K562 (cell line): ENCODE measurements around the gene RPL10A. TPM values are rescaled to one million over a fixed set of nuclear protein-coding genes. Genes with fewer than 3 reads are reported as not detected.

Source experiments
- ATAC-seq: fragments of 200-7000 bp; cut with Tn5 transposase; 3 replicates; pipeline ENCODE4 v1.9.1; 2020; ENCODE audit warnings: moderate library complexity
- BruUV-seq: library from RNA; stranded (reverse); fragments of 400-500 nt; replicated peaks from 2 replicates; lab custom pipeline; 2021; lab: Mats Ljungman, UMichigan
- CTCF ChIA-PET: fragments of 300-600 bp; formaldehyde crosslinking; extraction: SDS; loops from one replicate; lab custom pipeline; 2021; ENCODE audit warnings: low intra/inter-chr PET ratio; lab: Yijun Ruan, JAX
- POLR2A ChIA-PET: fragments of 300-600, 350-650 bp; sonication (Branson Sonifier 250); formaldehyde crosslinking; extraction: SDS; loops from one replicate; lab custom pipeline; 2021; ENCODE audit warnings: antibody characterized with exemption, inconsistent platforms; lab: Yijun Ruan, JAX
- DNase-seq, 4 experiments: peaks; one replicate each; pipeline versions ENCODE4 v3.0.0 to v3.0.0-alpha.2; 2011 to 2018; ENCODE audit warnings: low spot score in 3 of 4, mixed read lengths in 3 of 4; ENCODE audit errors: extremely low read depth in 1 of 4
- FAIRE-seq: peaks from 2 replicates; lab custom pipeline; 2011; peaks lifted over from hg19 to GRCh38; lab: Jason Lieb, UNC
- H2AFZ ChIP-seq: 2 replicates; pipeline ENCODE4 v1.6.0; 2011; ENCODE audit warnings: low read depth, low read length, control low read depth, inconsistent platforms
- H3K27ac ChIP-seq: fragments of 200-600 bp; 3 replicates; pipeline ENCODE4 v1.8.0; 2011; ENCODE audit warnings: low read depth, mild to moderate bottlenecking, control low read depth, inconsistent platforms, low read length, moderate library complexity, mixed read lengths; ENCODE audit errors: extremely low read depth
- H3K27me3 ChIP-seq, 2 experiments: fragments of 300-600 bp in 1 of 2; 2 replicates in 1 of 2; 3 replicates in 1 of 2; pipeline versions ENCODE4 v1.6.0 to v1.8.0; 2011; ENCODE audit warnings: inconsistent platforms in 2 of 2, low read length in 2 of 2, mild to moderate bottlenecking in 1 of 2, mixed read lengths in 1 of 2, moderate library complexity in 1 of 2; ENCODE audit not compliant: control insufficient read depth in 2 of 2, insufficient read depth in 2 of 2
- H3K36me3 ChIP-seq: fragments of 300-600 bp; 3 replicates; pipeline ENCODE4 v1.8.0; 2011; ENCODE audit warnings: mild to moderate bottlenecking, low read length, inconsistent platforms; ENCODE audit not compliant: control insufficient read depth, insufficient read depth
- H3K4me1 ChIP-seq, 2 experiments: fragments of 200-600 bp in 1 of 2; replicated peaks in 1 of 2; 2 replicates in 1 of 2; 3 replicates in 1 of 2; pipeline versions ENCODE4 v1.5.1 to v1.8.0; 2011; ENCODE audit warnings: inconsistent platforms in 2 of 2, low read length in 2 of 2, mild to moderate bottlenecking in 1 of 2, mixed read lengths in 1 of 2, moderate library complexity in 1 of 2; ENCODE audit not compliant: control insufficient read depth in 2 of 2, insufficient read depth in 2 of 2
- H3K4me2 ChIP-seq: 2 replicates; pipeline ENCODE4 v1.6.1; 2011; ENCODE audit warnings: low read length, control low read depth, inconsistent platforms, mixed read lengths; ENCODE audit not compliant: insufficient read depth
- H3K4me3 ChIP-seq: fragments of 200-600 bp; sonication (generic), shearing (Covaris generic); 2 replicates; pipeline ENCODE4 v1.5.1; 2016; ENCODE audit warnings: control low read depth, inconsistent platforms
- H3K79me2 ChIP-seq: fragments of 200-600 bp; 3 replicates; pipeline ENCODE4 v1.8.0; 2011; ENCODE audit warnings: low read length, inconsistent platforms; ENCODE audit not compliant: control insufficient read depth, insufficient read depth
- H3K9ac ChIP-seq, 2 experiments: 2 replicates each; pipeline versions ENCODE4 v1.6.0 to v1.6.1; 2011; ENCODE audit warnings: low read depth in 2 of 2, low read length in 2 of 2, control low read depth in 1 of 2, inconsistent platforms in 1 of 2, mild to moderate bottlenecking in 1 of 2, mixed read lengths in 1 of 2; ENCODE audit not compliant: insufficient read depth in 1 of 2
- H3K9me1 ChIP-seq: one replicate; pipeline ENCODE4 v1.6.0; 2011; ENCODE audit warnings: inconsistent platforms, mild to moderate bottlenecking, low read length, moderate library complexity; ENCODE audit not compliant: control insufficient read depth, insufficient read depth
- H3K9me3 ChIP-seq: replicated peaks from 2 replicates; pipeline ENCODE4 v1.5.1; 2011; ENCODE audit warnings: low read depth, low read length, inconsistent platforms; ENCODE audit not compliant: control insufficient read depth, insufficient read depth
- H4K20me1 ChIP-seq: replicated peaks from 2 replicates; pipeline ENCODE4 v1.6.1; 2011; ENCODE audit warnings: low read length, inconsistent platforms, mixed read lengths; ENCODE audit not compliant: control insufficient read depth, insufficient read depth
- BRD4 ChIP-seq: fragments of 200-600 bp; sonication (generic); IDR thresholded peaks from 2 replicates; pipeline ENCODE4 v1.6.1; 2017; ENCODE audit warnings: inconsistent platforms
- BRD9 ChIP-seq: fragments of 450-650 bp; IDR thresholded peaks from 2 replicates; pipeline ENCODE4 v1.6.1; 2018; ENCODE audit warnings: low read depth; ENCODE audit not compliant: partially characterized antibody
- ETV6 ChIP-seq, 3 experiments: fragments of 150-350 bp in 1 of 3; sonication (generic) in 1 of 3; formaldehyde crosslinking in 1 of 3; IDR thresholded peaks; 2 replicates each; pipeline versions ENCODE4 v1.6.1 to v1.8.0; 2014 to 2022; ENCODE audit warnings: borderline replicate concordance in 2 of 3, low read depth in 2 of 3, antibody characterized with exemption in 1 of 3, low read length in 1 of 3, mild to moderate bottlenecking in 1 of 3, missing genetic modification reagents in 1 of 3
- POLR2G ChIP-seq: fragments of 200-400 bp; formaldehyde crosslinking; IDR thresholded peaks from 2 replicates; pipeline ENCODE4 v1.6.1; 2017; ENCODE audit warnings: low read depth, mild to moderate bottlenecking, antibody characterized with exemption, low read length, moderate library complexity
- PURB ChIP-seq: sonication (generic); formaldehyde crosslinking; IDR thresholded peaks from 2 replicates; pipeline ENCODE4 v1.9.0; 2021; ENCODE audit warnings: low read depth, mild to moderate bottlenecking, missing genetic modification reagents
- RBM14 ChIP-seq: fragments of 200-400 bp; formaldehyde crosslinking; IDR thresholded peaks from 2 replicates; pipeline ENCODE4 v1.6.1; 2018; ENCODE audit warnings: low read depth, mild to moderate bottlenecking, low read length, moderate library complexity, borderline replicate concordance; ENCODE audit not compliant: insufficient read depth
- SPI1 ChIP-seq: IDR thresholded peaks from 2 replicates; pipeline ENCODE4 v1.6.1; 2011; ENCODE audit warnings: low read depth, low read length, control low read depth, borderline replicate concordance
- ZKSCAN8 ChIP-seq: fragments of 200-800 bp; sonication (Bioruptor generic); IDR thresholded peaks from 2 replicates; pipeline ENCODE4 v1.6.1; 2016; ENCODE audit warnings: missing genetic modification characterization, missing compliant biosample characterization
- ZNF184 ChIP-seq: sonication (generic); formaldehyde crosslinking; IDR thresholded peaks from 2 replicates; pipeline ENCODE4 v1.5.0; 2020; ENCODE audit warnings: missing genetic modification reagents
- WGBS: fragments of 100-300 bp; shearing (Covaris generic); methylation state at CpG from one replicate; pipeline ENCODE4 v1.1.6; 2016; ENCODE audit warnings: low coverage, mixed read lengths; ENCODE audit not compliant: insufficient coverage; ENCODE audit errors: missing lambda C conversion rate; 5-methylcytosine and 5-hydroxymethylcytosine counted together
- in situ Hi-C: fragments of 300-500 bp; cut with MboI; formaldehyde crosslinking; loops from 4 replicates; pipeline ENCODE4 v1.15.0; 2018; ENCODE audit warnings: inconsistent platforms, mixed read lengths
- intact Hi-C: fragments of 100-400 bp; cut with micrococcal nuclease; formaldehyde crosslinking; loops from 2 replicates; pipeline ENCODE4 v1.14.2; 2022
- polyA plus RNA-seq, 8 experiments: library from polyadenylated mRNA; depleted of rRNA in 4 of 8; stranded (reverse) in 5 of 8; unstranded in 3 of 8; fragments of >200 nt; fragmentation: Nextera tagmentation in 2 of 8; fragmentation: Illumina TruSeq in 1 of 8; extraction: Ambion mirVana in 2 of 8; extraction: Trizol in 1 of 8; gene quantifications; 2 replicates each; pipeline versions ENCODE4 v1.2.1 to v1.2.3, GENCODE V29; 2011 to 2014; ENCODE audit warnings: inconsistent platforms in 1 of 8, missing spikeins in 1 of 8
- total RNA-seq, 7 experiments: library from RNA; depleted of rRNA in 6 of 7; stranded (reverse); fragments of >200 nt in 6 of 7; fragmentation: Illumina TruSeq in 2 of 7; extraction: Trizol in 2 of 7; gene quantifications; 2 replicates each; pipeline versions ENCODE4 v1.2.1 to v1.2.3, GENCODE V29; 2011 to 2021; ENCODE audit warnings: low replicate concordance in 1 of 7
- TF ChIP-seq, protein P1 (sequence below): sonication (generic); formaldehyde crosslinking; IDR thresholded peaks from 2 replicates; pipeline ENCODE4 v1.9.0; 2022; ENCODE audit warnings: mild to moderate bottlenecking, missing genetic modification reagents
- TF ChIP-seq, protein P2 (sequence below): fragments of 450-650 bp; IDR thresholded peaks from one replicate; pipeline ENCODE4 v1.6.1; 2018; ENCODE audit warnings: mild to moderate bottlenecking, moderate library complexity; ENCODE audit not compliant: partially characterized antibody

Gene RPL10A
- total and polyA plus RNA-seq, 9 of the 15 experiments (the other 6 are each of a cell fraction or from before 2014, with no cell fraction given) = 1,589 to 3,237 (median 2,116) TPM

DNA sequence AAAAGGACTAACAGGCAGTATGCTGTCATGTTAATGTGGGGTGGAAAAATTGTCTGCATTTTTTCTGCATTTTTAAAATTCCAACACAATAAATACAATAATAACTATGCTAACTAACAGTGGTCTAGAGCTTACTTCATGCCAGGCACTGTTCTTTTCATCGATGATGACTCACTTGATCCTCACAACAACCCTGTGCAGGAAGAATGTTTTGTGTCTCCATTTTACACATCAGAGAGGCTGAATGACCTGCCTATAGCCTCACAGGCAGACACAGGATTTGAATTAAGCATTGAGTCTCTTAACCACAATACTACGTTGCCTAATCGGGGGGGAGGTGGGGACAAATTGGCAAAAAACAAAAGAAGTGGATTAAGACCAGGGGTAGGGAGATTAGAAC is 42.9 kb upstream of the RPL10A start:
- no peaks in the 10 kb centered on the region for H3K79me2 ChIP-seq
- no peak for ATAC-seq
- 61% methylated on average over 3 of the region's 3 CpGs for WGBS
- no peak for TF ChIP-seq PURB (CRISPR knock-in tag)
- TF ChIP-seq ZNF184 (CRISPR knock-in tag) = no peak
- no peaks in the 10 kb centered on the region for H3K27me3 ChIP-seq
- no peak overlapping the region for H3K9ac ChIP-seq
- no peak overlapping the region for H3K27ac ChIP-seq
- peaks cover 15% of the 10 kb centered on the region; the same call in 1 of the 2 replicates for H3K9me3 ChIP-seq
- FAIRE-seq = no peak
- POLR2A ChIA-PET = no interaction called here
- H3K4me2 ChIP-seq = no peak overlapping the region
- H3K4me3 ChIP-seq = no peak overlapping the region
- no peak for DNase-seq
- no peak overlapping the region for H2AFZ ChIP-seq
- H3K36me3 ChIP-seq = peaks cover 10% of the 10 kb centered on the region; the same call in 2 of the 3 replicates
- in situ Hi-C loops (no loop called here), intact Hi-C loops (no loop called here)
- H4K20me1 ChIP-seq = no peaks in the 10 kb centered on the region
- H3K9me1 ChIP-seq = no peaks in the 10 kb centered on the region
- no TSS peak for BruUV-seq
- peaks cover 0 to 11% of the 10 kb centered on the region in 2 experiments; a peak in 2 of 5 replicates for H3K4me1 ChIP-seq
- CTCF ChIA-PET = no interaction called here

DNA sequence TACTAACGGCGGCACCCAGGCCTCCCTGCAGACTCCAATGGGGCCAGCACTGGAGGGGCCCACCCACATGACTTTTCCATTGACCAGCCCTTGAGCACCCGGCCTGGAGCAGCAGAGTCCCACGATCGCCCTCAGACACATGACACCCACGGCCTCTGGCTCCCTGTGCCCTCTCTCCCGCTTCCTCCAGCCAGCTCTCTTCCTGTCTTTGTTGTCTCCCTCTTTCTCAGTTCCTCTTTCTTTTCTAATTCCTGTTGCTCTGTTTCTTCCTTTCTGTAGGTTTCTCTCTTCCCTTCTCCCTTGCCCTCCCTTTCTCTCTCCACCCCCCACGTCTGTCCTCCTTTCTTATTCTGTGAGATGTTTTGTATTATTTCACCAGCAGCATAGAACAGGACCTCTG is 42.1 kb upstream of the RPL10A start:
- peaks cover 10% of the 10 kb centered on the region; the same call in 2 of the 3 replicates for H3K36me3 ChIP-seq
- H3K4me2 ChIP-seq = no peak overlapping the region
- peaks cover 16% of the 10 kb centered on the region; the same call in 1 of the 2 replicates for H3K9me3 ChIP-seq
- CTCF ChIA-PET = no interaction called here
- BruUV-seq = no TSS peak
- intact Hi-C loops (no loop called here), in situ Hi-C loops (no loop called here)
- H3K9ac ChIP-seq = no peak overlapping the region; a peak in 1 of 4 replicates
- ATAC-seq (no peak; the same call in 2 of the 3 replicates), FAIRE-seq (no peak), DNase-seq (no peak)
- no peak overlapping the region for H3K4me3 ChIP-seq
- H3K4me1 ChIP-seq = peaks cover 0 to 11% of the 10 kb centered on the region in 2 experiments; a peak in 2 of 5 replicates
- no peak overlapping the region for H2AFZ ChIP-seq
- no peaks in the 10 kb centered on the region for H3K27me3 ChIP-seq
- WGBS = 48% methylated on average over 8 of the region's 8 CpGs
- H3K79me2 ChIP-seq = no peaks in the 10 kb centered on the region
- POLR2A ChIA-PET = no interaction called here
- no peak overlapping the region for H3K27ac ChIP-seq
- no peaks in the 10 kb centered on the region for H3K9me1 ChIP-seq
- H4K20me1 ChIP-seq = no peaks in the 10 kb centered on the region
- TF ChIP-seq, protein P1, sequence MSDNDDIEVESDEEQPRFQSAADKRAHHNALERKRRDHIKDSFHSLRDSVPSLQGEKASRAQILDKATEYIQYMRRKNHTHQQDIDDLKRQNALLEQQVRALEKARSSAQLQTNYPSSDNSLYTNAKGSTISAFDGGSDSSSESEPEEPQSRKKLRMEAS (CRISPR knock-in tag) = no peak
- TF ChIP-seq BRD9 (no peak), BRD4 (no peak), ETV6 (IDR thresholded peaks at IDR 0.05; ENCODE audit: borderline replicate concordance in 1 of 2, low read depth in 2 of 2, low read length in 1 of 2) (no peak), ETV6 (CRISPR knock-in tag; IDR thresholded peaks at IDR 0.05; ENCODE audit: borderline replicate concordance) (no peak), POLR2G (peak; percentile 3; the same call in 1 of the 2 replicates), RBM14 (no peak), SPI1 (peak; percentile 56; the same call in 1 of the 2 replicates), ZKSCAN8 (CRISPR knock-in tag) (no peak)
- TF ChIP-seq, protein P2, sequence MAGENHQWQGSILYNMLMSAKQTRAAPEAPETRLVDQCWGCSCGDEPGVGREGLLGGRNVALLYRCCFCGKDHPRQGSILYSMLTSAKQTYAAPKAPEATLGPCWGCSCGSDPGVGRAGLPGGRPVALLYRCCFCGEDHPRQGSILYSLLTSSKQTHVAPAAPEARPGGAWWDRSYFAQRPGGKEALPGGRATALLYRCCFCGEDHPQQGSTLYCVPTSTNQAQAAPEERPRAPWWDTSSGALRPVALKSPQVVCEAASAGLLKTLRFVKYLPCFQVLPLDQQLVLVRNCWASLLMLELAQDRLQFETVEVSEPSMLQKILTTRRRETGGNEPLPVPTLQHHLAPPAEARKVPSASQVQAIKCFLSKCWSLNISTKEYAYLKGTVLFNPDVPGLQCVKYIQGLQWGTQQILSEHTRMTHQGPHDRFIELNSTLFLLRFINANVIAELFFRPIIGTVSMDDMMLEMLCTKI = no peak
